ENCODE data around the gene ONECUT2. TPM values are rescaled to one million over a fixed set of nuclear protein-coding genes. Genes with fewer than 3 reads are reported as not detected.

ONECUT2 gene
- total RNA-seq, 2 experiments from 2014 or later, result not detected

GRCh38 chr18:57440331-57441070, 5.3 kb downstream of the ONECUT2 start:
- H3K4me1 Mint-ChIP-seq (ENCODE audit: low read depth), result peaks cover 40% of the 10 kb centered on the region
- CTCF ChIA-PET, result interaction anchor here (1.7 to 2.9 kb wide), 2 partner anchors 11 to 571 kb away, joined by 5 to 8 read pairs; no protein-coding TSS in a partner anchor
- intact Hi-C loops (cut with micrococcal nuclease), result loop anchor here (5.0 to 10.0 kb wide), 2 partner anchors 88 to 696 kb away; partner anchors contain the start of gene ST8SIA3
- ATAC-seq (no peak), DNase-seq (no peak)
- peaks cover 83% of the 10 kb centered on the region for H3K27me3 Mint-ChIP-seq
- H3K27ac Mint-ChIP-seq, result no peak overlapping the region
- POLR2A ChIA-PET, result no interaction called here
- peaks cover 4% of the 10 kb centered on the region for H3K36me3 Mint-ChIP-seq (ENCODE audit: low read depth)
- H3K9me3 Mint-ChIP-seq, result no peaks in the 10 kb centered on the region
- H3K4me3 Mint-ChIP-seq, result no peak overlapping the region
- TF ChIP-seq, protein P1, sequence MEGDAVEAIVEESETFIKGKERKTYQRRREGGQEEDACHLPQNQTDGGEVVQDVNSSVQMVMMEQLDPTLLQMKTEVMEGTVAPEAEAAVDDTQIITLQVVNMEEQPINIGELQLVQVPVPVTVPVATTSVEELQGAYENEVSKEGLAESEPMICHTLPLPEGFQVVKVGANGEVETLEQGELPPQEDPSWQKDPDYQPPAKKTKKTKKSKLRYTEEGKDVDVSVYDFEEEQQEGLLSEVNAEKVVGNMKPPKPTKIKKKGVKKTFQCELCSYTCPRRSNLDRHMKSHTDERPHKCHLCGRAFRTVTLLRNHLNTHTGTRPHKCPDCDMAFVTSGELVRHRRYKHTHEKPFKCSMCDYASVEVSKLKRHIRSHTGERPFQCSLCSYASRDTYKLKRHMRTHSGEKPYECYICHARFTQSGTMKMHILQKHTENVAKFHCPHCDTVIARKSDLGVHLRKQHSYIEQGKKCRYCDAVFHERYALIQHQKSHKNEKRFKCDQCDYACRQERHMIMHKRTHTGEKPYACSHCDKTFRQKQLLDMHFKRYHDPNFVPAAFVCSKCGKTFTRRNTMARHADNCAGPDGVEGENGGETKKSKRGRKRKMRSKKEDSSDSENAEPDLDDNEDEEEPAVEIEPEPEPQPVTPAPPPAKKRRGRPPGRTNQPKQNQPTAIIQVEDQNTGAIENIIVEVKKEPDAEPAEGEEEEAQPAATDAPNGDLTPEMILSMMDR (IDR thresholded peaks at IDR 0.05), result no peak

DNA sequence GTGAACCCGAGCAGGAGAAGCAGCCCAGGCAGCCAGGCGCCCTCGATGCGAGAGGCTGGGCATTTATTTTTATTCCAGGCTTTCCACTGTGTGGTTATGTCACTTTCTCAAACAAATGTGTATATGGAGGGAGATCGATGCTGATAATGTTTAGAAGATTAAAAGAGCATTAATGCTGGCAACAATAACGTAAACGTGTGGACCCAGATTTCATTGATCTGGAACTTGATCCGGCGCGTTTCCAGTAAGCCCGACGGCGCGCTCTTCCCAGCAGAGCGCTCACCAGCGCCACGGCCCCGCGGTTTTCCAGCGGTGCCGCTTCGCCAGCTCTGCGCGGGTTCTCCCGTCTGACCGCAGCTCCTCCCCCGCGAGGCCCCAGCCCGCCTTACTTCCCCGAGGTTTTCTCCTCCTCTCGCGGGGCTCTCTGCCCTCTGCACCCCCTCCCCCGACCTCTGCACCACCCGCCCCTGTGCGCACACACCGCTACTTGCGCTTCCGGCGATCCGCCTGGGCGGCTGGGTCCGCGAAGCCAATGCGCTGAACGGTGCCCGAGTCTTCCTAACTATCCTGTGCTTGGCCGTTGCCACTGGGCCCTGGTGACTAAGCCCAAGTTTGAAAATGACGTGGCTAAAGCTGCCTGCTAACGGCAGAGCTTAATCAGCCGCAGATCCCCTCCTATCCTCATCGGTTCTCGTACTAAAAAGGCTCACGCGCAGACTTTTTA, 6.1 kb downstream of the ONECUT2 start:
- Mint-ChIP-seq H3K36me3 (ENCODE audit: low read depth) (peaks cover 2% of the 10 kb centered on the region), H3K9me3 (no peaks in the 10 kb centered on the region), H3K27me3 (peaks cover 82% of the 10 kb centered on the region), H3K4me1 (ENCODE audit: low read depth) (peaks cover 36% of the 10 kb centered on the region), H3K4me3 (peak overlapping the region; percentile 1), H3K27ac (no peak overlapping the region)
- DNase-seq (peak; percentile 59), ATAC-seq (peak; percentile 60)
- ChIA-PET CTCF (interaction anchor here (1.7 to 1.8 kb wide), 2 partner anchors 121 to 572 kb away, joined by 5 read pairs; no protein-coding TSS in a partner anchor), POLR2A (no interaction called here)
- TF ChIP-seq, protein P1 (IDR thresholded peaks at IDR 0.05), result no peak
- intact Hi-C loops (cut with micrococcal nuclease), result loop anchor here (5.0 to 10.0 kb wide), 2 partner anchors 89 to 696 kb away; partner anchors contain the start of gene ST8SIA3

DNA sequence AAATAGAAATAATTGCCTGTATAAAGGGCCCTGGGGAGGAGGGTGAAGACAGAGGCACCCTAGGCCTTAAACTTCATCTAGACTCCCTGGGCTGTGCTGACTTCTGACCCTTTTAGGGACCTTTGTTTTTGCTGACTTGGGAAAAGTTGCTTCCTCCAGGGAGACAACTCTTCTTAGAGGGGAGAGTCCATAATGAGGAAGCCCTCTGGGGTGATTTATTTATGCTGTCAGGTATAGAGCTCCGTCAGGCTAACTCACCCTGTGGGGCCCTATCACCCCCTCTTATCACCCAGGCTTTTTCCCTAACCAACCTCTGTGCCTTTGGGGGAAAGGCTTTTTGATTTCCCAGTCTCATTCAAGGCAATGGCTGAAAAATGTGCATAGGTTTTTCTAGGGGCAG, 8.1 kb downstream of the ONECUT2 start:
- TF ChIP-seq, protein P1 (IDR thresholded peaks at IDR 0.05), result no peak
- H3K27me3 Mint-ChIP-seq, result peaks cover 75% of the 10 kb centered on the region
- DNase-seq (no peak), ATAC-seq (no peak)
- CTCF ChIA-PET, result no interaction called here
- H3K27ac Mint-ChIP-seq, result no peak overlapping the region
- H3K9me3 Mint-ChIP-seq, result no peaks in the 10 kb centered on the region
- intact Hi-C loops (cut with micrococcal nuclease), result loop anchor here (5.0 to 10.0 kb wide), 2 partner anchors 91 to 698 kb away; partner anchors contain the start of gene ST8SIA3
- H3K4me1 Mint-ChIP-seq (ENCODE audit: low read depth), result peaks cover 21% of the 10 kb centered on the region
- no peak overlapping the region for H3K4me3 Mint-ChIP-seq
- POLR2A ChIA-PET, result interaction anchor here (0.7 kb wide), 1 partner anchor 205 kb away, joined by 3 read pairs; no protein-coding TSS in a partner anchor
- H3K36me3 Mint-ChIP-seq (ENCODE audit: low read depth), result no peaks in the 10 kb centered on the region

GRCh38 chr18:57443702-57444101, 8.5 kb downstream of the ONECUT2 start:
- Mint-ChIP-seq H3K27ac (no peak overlapping the region), H3K4me1 (ENCODE audit: low read depth) (peaks cover 18% of the 10 kb centered on the region), H3K27me3 (peaks cover 73% of the 10 kb centered on the region), H3K4me3 (no peak overlapping the region), H3K9me3 (no peaks in the 10 kb centered on the region), H3K36me3 (ENCODE audit: low read depth) (no peaks in the 10 kb centered on the region)
- ChIA-PET CTCF (no interaction called here), POLR2A (interaction anchor here (0.7 kb wide), 1 partner anchor 205 kb away, joined by 3 read pairs; no protein-coding TSS in a partner anchor)
- DNase-seq, result no peak
- TF ChIP-seq, protein P1 (IDR thresholded peaks at IDR 0.05), result no peak
- intact Hi-C loops (cut with micrococcal nuclease), result loop anchor here (5.0 to 10.0 kb wide), 2 partner anchors 91 to 699 kb away; partner anchors contain the start of gene ST8SIA3
- no peak for ATAC-seq
